Measurements from ENCODE around the gene REC114.

DNA sequence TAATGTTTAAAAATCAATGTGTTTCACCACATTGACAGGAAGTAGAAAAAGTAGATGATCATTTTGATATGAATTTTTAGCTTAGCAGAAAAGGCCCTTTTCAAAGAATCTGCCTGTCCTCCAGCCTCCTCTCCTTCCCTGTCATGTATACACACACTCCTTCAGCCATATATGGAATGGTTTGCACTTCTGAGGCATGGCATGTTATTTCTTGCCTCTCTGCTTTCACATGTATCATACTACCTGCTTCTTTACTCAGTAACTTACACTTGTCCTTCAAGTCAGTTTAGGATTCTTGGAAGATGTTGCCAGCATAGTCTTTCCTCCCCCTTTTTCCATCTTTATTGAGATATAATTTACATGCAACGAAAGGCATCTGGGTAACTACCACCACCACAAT lies 79.0 kb downstream of the REC114 start:
- TF ChIP-seq CTCF (IDR thresholded peaks at IDR 0.05) (no peak), EZH2 (IDR thresholded peaks at IDR 0.05; ENCODE audit: borderline replicate concordance, insufficient read depth, low read depth, low read length, poor library complexity, severe bottlenecking) (no peak)
